Measurements from ENCODE around the gene SLC2A11.

Gene SLC2A11

GRCh38 chr22:23857606-23858483, at the start of gene SLC2A11:
TSS of gene SLC2A11 (plus strand) at chr22:23857875. CDS start at chr22:23858000, 125 bp downstream.
- peak; percentile 38 for TF ChIP-seq CTCF (IDR thresholded peaks at IDR 0.05; ENCODE audit: low read depth, low read length, missing control alignments)
- peak; percentile 97 for DNase-seq (ENCODE audit: low read depth)
- peak within 1 kb of the TSS; percentile 77 for H3K4me3 ChIP-seq (ENCODE audit: low read depth, low read length)

GRCh38 chr22:23812378-23812777, 45.3 kb upstream of the SLC2A11 start:
- H3K4me3 ChIP-seq (ENCODE audit: low read depth, low read length): no peak overlapping the region
- TF ChIP-seq CTCF (IDR thresholded peaks at IDR 0.05; ENCODE audit: low read depth, low read length, missing control alignments): no peak
- DNase-seq (ENCODE audit: low read depth): no peak

GRCh38 chr22:23815541-23816155, 42.0 kb upstream of the SLC2A11 start:
- TF ChIP-seq CTCF (IDR thresholded peaks at IDR 0.05; ENCODE audit: low read depth, low read length, missing control alignments): no peak
- DNase-seq (ENCODE audit: low read depth): no peak
- no peak overlapping the region for H3K4me3 ChIP-seq (ENCODE audit: low read depth, low read length)

- no peak for TF ChIP-seq CTCF (IDR thresholded peaks at IDR 0.05; ENCODE audit: low read depth, low read length, missing control alignments)
- H3K4me3 ChIP-seq (ENCODE audit: low read depth, low read length): no peak overlapping the region
- no peak for DNase-seq (ENCODE audit: low read depth)
Measured at GRCh38 chr22:23816156-23816976, 41.3 kb upstream of the SLC2A11 start.

- no peak for TF ChIP-seq CTCF (IDR thresholded peaks at IDR 0.05; ENCODE audit: low read depth, low read length, missing control alignments)
- H3K4me3 ChIP-seq (ENCODE audit: low read depth, low read length): no peak overlapping the region
- DNase-seq (ENCODE audit: low read depth): no peak
Measured at GRCh38 chr22:23817146-23817545, 40.5 kb upstream of the SLC2A11 start.

- H3K4me3 ChIP-seq (ENCODE audit: low read depth, low read length): no peak overlapping the region
- no peak for DNase-seq (ENCODE audit: low read depth)
- TF ChIP-seq CTCF (IDR thresholded peaks at IDR 0.05; ENCODE audit: low read depth, low read length, missing control alignments): no peak
Measured at GRCh38 chr22:23818541-23818940, 39.1 kb upstream of the SLC2A11 start.
